Stimulated activated CD8-positive, alpha-beta memory T cell treated with anti-CD3 and anti-CD28 coated beads, Interleukin-2, amount 100 ng/mL, for 1 hour (primary cell): ENCODE data around the gene MKRN1.
"Not testable (repeated sequence)": the region's sequence is repeated elsewhere in the genome, so short reads cannot be mapped to it uniquely, and the experiment has no call there.

ENCODE experiments used
- DNase-seq, 2 donors: peaks; one replicate each; pipeline ENCODE4 v3.0.0-alpha.2; 2020; ENCODE audit warnings: low read depth in 2 of 2

Gene MKRN1

DNA sequence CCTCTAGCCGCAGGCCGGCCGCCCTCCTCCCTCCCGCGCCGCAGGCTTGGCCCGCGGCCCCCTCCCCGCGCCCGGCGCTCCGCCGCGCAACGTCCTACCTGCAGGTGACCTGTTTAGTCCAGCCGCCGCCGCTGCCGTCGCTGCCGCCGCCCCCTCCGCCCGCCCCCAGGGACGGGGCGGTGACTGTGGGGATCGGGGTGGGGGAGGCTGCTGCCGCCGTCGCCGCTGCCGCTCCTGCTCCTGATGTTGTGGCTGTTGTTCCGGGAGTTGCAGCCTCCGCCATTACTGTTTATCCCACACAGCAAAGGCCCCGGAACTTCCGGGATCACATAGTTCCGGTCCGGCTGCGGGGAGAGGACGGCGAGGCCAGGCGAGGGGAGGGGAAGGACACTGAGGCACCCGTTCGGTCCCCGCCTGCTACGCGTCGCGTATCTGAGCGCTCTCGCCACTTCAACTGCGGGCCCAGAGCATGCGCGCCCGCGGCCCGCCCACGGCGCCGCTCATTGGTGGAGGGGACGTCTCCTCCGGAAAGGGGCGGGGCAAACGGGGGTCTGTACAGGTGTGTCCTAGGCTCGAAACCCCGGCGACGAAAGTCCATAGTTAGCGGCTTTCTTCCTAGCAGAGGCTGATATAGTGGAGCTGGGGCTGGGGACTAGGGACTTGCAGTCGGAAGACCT is at the start of gene MKRN1:
Gene MKRN1 (minus strand): TSS at position 444 of the 677 bp plus-strand sequence. CDS start 161 bp downstream, at position 283.
- DNase-seq = peak; percentile 87 to 89

GRCh38 chr7:140526787-140527664 is 47.7 kb upstream of the MKRN1 start:
- DNase-seq = no peak

DNA sequence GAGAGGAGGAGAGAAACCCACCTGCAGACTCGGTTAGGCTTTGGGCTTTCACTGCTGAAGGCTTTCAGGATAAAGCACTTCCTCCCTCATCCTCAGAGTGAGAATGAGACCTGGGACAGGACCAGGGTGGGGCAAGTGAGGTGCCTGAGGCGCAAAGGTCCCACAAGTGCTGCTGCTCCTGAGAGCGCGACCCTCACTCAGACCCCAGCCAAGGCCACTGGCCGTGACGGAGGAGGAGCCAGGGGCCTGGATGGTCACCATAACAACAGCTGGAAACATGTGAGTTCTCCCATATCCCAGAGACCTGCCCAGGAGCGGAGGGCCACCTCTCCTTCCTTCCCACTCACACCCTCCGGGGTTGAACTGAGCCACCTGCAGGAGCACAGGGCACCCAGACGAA is 46.9 kb upstream of the MKRN1 start:
- no peak for DNase-seq

DNA sequence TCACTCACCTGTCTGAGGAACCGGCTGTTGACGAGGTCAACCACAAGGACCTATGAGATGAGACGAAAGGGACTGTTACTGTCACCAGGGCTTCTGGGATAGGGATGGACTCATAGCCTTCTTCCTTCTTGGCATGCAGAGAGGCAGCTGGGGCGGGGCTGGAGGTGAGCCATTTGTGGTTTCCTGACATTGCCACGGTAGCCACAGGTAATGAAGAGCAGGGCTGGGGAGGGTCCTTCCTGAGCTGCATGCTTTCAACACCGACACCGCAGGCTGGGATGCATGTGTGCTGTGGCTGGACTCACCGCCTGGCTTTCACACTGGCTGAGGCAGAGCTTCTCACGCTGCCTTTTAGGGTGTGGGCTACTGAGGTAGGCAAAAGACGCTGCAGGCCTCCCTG is 46.4 kb upstream of the MKRN1 start:
- no peak for DNase-seq

GRCh38 chr7:140521421-140521820 is 42.1 kb upstream of the MKRN1 start:
- DNase-seq = no peak

DNA sequence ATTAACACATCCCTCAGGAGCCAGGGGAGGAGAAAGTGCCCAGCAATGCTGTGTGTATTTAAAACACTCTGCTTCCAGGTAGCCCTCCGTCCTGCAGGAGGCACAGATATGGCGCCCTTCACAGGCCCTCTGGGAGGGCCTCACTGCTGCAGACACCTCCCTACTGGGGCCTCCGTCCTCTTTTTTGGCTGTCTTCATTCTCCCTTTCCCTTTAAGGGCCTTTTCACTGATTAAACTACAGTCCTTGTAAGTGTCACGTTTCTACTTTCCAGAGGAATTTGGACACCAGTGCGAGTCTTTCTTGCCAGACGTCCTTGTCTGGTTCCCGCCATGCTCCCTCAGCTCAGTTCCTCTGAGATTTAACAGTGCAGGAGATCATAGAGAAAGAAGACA is 39.7 kb upstream of the MKRN1 start:
- no peak for DNase-seq

DNA sequence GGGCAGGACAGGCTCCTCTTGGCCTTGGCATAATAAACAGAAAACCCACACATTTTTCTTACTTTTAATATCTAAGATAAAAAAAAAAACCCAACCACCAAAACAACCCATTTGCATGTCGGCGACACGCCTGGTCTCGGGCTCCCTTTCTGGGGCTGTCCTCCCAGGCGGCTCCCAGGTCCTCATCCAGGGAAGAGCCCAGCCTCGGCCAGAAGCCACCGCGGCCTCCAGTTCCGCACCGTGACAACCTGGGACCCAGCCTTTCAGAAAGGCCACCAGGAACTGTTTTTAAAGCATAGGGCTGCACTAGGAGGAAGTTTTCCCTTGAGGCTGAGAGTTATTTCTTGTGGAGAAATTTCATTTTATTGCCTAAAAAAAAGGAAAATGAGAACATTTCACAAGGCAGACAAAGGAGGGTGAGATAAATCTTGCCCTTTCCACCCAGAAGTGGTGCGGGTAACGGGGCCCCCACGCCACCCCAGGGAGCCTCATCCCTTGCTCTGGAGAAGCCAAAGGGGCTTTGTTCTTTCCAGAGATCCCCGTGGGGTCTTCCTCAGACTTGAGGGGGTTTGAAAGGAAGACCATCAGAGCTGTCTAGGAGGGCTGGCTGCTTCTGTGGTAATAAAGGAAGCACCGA is 39.2 kb upstream of the MKRN1 start:
- no peak for DNase-seq

- DNase-seq = peak; percentile 31 to 34
Measured at GRCh38 chr7:140517546-140518369, 38.5 kb upstream of the MKRN1 start.

DNA sequence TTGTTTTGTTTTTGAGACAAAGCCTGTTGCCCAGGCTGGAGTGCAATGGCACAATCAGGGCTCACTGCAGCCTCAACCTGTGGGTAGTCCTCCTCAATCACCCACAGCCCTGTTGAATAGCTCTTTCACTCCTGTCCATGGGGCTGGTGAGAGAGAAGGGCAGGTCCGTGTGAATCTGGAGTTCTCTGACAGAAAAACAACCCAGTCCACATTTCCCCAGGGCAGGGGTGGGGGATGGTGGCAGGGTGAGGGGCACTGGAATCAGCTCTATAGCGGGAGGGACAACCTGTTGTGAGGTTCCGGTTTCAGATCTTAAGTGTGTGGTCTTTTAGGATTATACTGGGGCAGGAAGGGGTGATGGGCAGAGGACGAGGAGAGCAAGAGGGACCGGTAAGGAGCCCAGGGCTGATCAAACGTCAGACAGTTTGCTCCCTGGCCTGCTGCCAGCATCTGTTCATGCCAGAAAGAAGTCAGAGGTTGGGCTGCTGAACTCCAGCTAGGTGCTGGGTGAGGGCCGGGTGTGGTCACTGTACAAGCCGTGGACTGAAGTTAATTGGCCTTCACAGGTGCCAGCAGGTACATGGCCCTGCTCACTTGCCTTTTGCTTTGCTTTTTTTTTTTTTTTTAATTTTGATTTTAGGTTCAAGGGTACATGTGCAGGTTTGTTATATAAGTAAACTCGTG is 33.2 kb upstream of the MKRN1 start:
- DNase-seq = no peak

GRCh38 chr7:140509789-140510188 is 30.5 kb upstream of the MKRN1 start:
- no peak for DNase-seq

GRCh38 chr7:140507556-140507955 is 28.3 kb upstream of the MKRN1 start:
- not testable (repeated sequence) for DNase-seq

GRCh38 chr7:140506788-140507464 is 27.6 kb upstream of the MKRN1 start:
- DNase-seq = no peak

DNA sequence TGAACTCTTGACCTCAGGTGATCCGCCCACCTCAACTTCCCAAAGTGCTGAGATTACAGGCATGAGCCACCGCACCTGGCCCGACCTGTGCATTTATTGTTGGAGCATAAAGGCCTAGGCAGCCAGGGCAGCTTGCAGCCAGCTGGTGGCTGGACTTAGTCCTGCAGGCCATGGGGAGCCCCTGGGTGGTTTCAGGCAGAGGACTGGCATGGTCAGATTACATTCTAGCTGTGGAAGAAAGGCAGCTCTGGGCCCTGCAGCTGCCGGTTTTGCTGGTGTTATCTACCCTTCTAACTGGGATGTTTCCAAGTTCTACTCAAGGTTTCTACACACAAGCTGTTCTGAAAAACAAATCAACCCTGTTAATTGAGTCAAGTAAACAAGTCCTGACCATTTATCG is 22.7 kb upstream of the MKRN1 start:
- DNase-seq = no peak

DNA sequence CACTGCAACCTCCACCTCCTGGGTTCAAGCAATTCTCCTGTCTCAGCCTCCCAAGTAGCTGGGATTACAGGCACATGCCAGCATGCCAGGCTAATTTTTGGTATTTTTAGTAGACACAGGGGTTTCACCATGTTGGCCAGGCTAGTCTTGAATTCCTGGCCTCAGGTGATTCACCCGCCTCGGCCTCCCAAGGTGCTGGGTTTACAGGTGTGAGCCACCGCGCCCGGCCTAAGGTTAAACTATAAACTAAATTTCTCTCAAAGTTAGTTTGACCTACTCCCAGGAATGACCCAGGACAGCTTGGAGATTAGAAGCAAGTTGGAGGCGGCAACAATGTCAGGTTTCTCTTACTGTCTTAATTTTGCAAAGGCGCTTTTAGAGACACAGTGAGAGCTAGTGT is 18.5 kb upstream of the MKRN1 start:
- DNase-seq = not testable (repeated sequence)

GRCh38 chr7:140497241-140497769 is 18.0 kb upstream of the MKRN1 start:
- DNase-seq = no peak

- no peak for DNase-seq
Measured at GRCh38 chr7:140495514-140496097, 16.3 kb upstream of the MKRN1 start.

DNA sequence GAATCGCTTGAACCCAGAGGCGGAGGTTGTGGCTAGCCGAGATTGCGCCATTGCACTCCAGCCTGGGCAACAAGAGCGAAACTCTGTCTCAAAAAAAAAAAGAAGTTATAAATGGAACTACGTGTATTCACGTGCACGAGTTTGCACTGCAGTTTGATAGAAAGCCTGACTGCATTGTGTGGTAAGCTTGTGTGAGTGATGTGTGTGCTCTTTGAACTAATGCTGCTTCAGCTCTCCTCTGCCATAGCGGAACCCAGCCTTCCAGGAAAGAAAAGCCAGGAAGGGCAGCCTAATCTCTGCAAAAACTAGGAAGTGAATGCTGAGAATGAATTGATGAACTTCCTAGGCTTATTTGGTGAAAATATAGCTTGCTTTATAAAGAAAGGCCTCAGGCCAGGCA is 15.6 kb upstream of the MKRN1 start:
- no peak for DNase-seq

DNA sequence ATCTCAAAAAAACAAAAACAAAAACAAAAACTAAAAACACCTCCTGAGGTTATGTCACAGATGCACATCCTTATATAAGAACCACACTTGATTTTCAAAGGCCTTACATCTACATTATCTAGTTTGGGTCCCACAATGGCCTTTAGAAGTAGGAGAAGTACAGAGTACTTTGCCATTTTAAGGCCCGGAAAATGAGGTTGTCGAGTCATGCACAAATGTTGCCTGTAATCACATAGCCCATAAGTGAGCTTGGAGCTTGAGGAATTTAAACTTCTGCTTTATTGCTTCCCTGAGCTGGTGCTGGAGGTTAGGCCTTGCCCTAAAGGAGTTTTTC is 9.7 kb upstream of the MKRN1 start:
- DNase-seq = no peak

GRCh38 chr7:140485500-140486265 is 6.4 kb upstream of the MKRN1 start:
- no peak for DNase-seq
